Tibial nerve (tissue), 3 donors: ENCODE data around the gene FYTTD1.

Source experiments
- EP300 ChIP-seq, 2 donors: sonication (generic); formaldehyde crosslinking; IDR thresholded peaks; one replicate each; pipeline ENCODE4 v1.6.1; 2017; ENCODE audit warnings: antibody characterized with exemption in 2 of 2, mild to moderate bottlenecking in 1 of 2
- POLR2A ChIP-seq, 2 donors: fragments of 450-650 bp; IDR thresholded peaks; one replicate each; pipeline ENCODE4 v1.6.1; 2017; ENCODE audit warnings: antibody characterized with exemption in 2 of 2, mild to moderate bottlenecking in 2 of 2, moderate library complexity in 2 of 2

- TF ChIP-seq POLR2A (IDR thresholded peaks at IDR 0.05), result no peak
- TF ChIP-seq EP300 (IDR thresholded peaks at IDR 0.05), result no peak
Observed at GRCh38 chr3:197701841-197702240, 47.8 kb upstream of the FYTTD1 start.
